RPMI7951 (cell line): ENCODE measurements around the gene CARTPT. TPM values are rescaled to one million over a fixed set of nuclear protein-coding genes. Genes with fewer than 3 reads are reported as not detected.
A peak's percentile ranks its signal among the peaks of the same experiment; 100 is the strongest.

Source experiments
- DNase-seq: peaks from one replicate; pipeline ENCODE4 v3.0.0-alpha.2; 2012; ENCODE audit warnings: low read depth
- total RNA-seq: library from RNA; depleted of rRNA; stranded (reverse); fragments of >200 nt; shearing (Covaris generic); gene quantifications from 2 replicates; pipeline ENCODE4 v1.2.3, GENCODE V29; 2014; rRNA removed

CARTPT gene
- not detected in 2 replicates for total RNA-seq

DNA sequence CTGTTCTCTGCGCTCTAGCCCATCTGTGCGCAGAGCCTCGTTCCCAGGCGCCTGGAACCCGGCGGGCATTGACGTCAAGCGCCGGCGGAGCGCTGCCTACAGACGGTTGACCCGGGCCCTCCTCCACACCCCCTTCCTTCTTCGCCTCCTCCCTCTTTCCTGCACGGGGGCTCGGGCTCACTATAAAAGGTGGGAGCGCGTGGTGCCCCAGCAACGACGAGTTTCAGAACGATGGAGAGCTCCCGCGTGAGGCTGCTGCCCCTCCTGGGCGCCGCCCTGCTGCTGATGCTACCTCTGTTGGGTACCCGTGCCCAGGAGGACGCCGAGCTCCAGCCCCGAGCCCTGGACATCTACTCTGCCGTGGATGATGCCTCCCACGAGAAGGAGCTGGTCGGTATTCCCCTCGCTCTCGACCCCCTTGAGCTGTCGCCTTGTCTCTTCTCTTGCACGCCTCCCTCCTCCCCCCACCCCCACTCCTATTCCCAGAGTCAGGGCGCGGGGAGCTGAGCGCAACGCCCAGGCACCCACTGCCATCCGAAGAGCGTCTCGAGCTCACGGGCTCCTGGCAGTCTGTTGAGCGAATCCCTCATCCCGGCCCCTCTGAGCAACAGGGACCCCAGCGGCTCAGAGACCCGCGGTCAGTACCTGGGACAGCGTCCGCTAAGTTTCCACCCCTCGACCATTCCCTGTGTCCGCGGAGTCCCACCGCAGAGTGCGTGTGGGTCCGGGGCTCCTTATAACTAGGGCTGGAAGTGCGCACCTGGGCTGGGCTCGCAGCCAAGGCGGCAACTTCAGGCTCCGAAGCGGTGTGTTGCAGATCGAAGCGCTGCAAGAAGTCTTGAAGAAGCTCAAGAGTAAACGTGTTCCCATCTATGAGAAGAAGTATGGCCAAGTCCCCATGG is at the start of gene CARTPT:
TSS of gene CARTPT (plus strand) at position 213 of the 902 bp plus-strand sequence. CDS start at position 232, 19 bp downstream.
- peak; percentile 19 for DNase-seq

DNA sequence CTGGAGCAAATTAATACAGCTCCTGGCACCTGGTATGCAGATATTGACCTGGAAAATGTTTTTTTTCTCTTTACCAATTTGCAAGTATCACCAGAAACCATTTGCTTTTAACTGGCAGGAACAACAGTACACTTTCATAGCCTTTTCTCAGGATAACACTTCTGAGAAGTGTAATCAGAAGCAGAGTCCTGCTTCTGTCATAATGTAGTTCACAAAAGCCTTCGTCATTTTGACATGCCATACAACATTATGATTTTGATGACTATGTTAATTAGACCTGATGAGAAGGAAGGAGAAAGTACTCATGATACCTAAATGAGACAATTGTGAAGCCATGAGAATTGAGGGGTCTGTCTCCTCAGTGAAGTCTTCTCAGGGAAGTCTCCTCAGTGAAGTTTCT is 41.1 kb upstream of the CARTPT start:
- DNase-seq, result no peak

DNA sequence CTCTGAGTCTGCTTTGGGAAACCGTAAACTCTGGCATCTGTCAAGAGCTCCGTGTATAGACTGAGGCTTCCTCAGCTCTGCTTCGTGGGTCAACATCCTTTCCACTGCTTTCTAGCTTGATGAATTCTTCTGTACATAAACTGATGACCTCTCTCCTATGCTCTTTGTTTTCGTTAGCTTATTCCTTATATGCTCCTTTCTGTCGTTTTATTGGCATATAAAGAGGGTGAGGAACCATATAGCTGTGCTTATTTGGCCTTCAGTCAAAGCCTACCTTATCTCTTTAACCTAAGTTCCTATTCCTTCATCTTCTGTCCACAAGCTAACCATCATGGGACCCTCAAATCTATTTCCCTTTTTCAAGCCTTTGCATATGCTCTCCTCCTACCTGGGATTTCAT is 39.4 kb upstream of the CARTPT start:
- DNase-seq, result no peak

DNA sequence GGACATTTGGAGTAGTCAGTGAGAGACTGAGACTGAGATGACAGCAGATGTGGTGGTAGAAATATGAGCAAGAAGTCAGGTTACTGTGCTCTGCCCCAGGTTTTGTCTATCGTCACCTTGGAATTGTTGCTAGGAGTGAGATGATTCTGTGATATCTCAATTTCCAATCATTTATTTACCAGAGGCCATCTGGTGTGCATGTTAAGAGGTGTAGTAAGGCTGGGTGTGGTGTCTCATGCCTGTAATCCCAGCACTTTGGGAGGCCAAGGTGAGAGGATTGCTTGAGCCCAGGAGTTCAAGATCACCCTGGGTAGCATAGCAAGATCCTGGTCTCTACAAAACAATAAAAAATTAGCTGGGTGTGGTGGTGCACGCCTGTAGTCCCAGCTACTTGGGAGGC is 38.6 kb upstream of the CARTPT start:
- no peak for DNase-seq

DNA sequence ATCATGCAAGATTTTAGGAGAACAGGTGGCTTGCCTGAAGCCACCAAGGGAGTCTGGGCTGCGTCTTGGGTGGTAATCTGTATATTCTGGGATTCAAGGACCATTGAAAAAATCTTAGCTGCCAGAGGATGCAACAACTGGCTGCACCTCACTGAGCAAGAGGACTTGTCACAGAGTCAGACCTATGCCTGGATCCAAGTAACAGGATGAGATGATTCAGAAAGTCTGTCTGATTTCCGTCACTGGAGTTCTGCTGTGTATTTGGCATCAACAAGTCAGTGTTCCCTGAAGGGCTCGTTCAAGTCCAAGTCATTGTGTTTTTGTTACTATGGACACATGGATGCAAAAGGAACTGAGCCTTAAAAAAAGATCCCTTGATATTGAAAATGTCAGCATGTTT is 37.8 kb upstream of the CARTPT start:
- DNase-seq, result no peak

DNA sequence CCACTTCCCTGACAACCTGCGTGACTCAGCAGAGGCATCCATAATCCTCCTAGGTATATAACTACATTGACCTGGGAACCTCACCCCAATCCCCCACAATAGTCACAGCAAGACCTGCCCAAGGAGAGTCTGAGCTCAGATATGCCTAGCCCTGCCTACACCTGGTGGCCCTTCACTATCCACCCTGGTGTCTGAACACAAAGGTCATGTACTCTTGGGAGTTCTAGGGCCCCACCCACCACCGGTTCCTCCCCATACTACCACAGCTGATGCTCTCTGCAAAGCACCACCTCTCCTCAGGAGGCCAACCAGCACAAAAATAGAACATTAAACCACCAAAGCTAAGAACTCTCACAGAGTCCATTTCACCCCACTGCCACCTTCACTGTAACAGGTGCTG is 34.8 kb upstream of the CARTPT start:
- no peak for DNase-seq

DNA sequence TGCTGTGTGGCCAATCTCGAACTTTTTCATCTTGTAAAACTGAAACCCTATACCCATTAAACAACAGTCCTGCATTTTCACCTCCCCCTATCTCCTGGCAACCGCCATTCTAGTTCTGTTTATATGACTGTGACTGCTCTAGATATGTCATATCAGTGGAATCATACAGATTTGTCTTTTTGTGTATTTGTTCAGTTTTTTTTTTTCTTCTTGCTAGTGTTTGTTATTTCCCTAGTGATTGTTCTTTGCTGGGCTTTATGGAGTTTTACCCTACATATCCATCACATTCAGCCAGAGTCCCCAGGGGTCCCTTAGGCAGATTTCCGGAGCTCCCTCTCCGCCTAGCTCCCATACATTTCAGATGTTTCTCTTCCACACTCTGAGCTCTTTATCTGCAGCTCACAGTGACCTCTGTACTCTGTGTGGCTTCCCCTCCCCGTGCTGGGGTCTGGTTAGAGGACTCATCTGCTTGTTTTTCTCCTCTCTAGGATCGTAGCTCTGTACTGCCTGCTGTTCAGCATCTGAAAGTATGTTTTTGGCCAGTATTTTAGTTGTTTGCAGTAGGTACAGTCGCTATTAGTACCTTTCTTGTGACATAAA is 25.1 kb upstream of the CARTPT start:
- no peak for DNase-seq

DNA sequence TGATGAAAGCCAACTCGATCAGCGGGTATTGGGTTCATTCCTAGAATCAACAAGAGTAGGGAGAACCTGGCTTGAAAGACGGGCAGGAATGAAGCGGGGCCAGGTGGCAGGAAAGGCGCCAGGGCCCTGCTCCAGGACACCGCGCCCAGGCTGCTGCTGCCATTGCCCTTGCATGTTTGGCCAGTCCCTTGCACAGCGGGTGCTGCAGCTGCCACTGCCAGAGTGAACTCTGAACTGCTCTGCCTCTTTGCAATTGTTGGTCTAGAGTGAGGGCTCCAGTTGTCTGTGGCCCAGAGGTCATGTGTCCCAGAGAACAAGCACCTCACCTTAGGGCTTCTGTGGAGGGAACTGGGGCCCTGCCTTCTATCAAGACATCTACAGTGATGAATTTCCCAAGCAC is 24.0 kb upstream of the CARTPT start:
- DNase-seq, result no peak

DNA sequence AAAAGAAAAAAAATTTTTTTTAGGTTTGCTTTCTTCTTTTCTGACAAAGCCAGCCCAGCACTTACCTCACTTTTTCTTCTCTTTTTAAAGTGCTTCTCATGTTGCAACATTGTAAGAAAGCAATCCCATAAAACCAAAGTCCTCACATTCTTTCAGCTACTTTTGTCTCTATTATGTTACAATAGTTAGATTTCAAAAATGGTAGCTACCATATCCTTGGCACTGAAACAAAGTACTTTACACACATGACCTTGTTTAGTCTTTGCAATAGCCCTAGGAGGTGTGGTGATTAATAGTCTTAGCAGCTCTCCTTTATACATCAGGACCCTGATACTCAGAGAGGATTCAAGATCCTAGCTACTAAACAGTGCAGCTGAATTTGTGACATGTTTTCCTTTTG is 23.5 kb upstream of the CARTPT start:
- no peak for DNase-seq

DNA sequence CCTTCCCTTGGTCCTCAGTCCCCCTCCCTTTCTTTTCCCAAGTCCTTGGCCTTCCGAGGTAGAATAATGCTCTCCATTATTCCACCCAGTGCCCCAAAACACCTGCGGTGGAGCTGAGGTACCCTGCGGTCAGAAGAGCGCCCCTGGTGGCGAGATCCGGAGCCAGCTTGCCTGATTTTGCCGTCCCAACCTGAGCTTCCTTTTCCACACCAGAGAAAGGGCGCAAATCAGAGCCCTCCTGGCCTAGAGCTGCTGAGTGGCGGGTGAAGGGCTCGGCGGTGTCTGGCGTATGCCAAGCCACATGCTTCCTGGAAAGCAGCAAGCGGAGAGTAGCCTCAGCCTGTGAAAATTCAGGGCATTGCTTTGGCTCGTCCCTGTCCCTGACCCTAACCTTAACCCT is 21.1 kb upstream of the CARTPT start:
- no peak for DNase-seq

DNA sequence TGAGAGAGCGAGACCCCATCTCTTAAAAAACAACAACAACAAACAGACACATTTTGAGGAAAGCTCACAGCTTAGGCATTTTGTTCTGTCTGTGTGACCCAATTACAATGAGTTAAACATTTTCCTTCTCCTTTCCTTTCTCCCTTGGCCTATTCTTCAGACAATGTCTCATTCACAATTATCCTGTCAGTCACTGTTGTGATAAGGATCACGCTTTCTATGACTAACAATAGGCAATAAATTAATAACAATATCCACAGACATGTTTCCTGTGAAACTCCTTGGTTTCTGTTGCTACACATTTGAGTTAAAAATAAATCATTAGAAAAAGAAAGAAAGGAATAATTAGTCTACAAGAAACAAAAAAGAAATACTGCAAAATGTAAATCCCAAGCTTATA is 19.8 kb upstream of the CARTPT start:
- DNase-seq, result no peak

DNA sequence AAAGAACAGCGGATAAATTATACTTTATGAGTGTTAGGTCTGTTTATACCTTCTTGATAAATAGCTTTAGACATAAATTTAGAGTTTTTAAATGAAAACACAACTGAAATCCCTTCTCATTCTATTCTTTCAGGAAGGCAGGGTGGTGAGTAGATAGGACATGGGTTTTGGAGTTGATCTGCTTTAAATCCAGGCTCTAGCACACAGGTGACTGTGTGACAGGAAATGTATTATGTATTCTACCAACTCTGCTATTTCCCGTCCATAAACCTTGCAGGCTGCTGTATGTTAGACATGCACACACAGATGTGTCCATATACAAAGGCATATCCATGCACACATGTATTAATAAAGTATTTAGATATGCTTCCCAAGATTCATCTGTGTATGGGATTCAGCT is 19.3 kb upstream of the CARTPT start:
- DNase-seq, result no peak

DNA sequence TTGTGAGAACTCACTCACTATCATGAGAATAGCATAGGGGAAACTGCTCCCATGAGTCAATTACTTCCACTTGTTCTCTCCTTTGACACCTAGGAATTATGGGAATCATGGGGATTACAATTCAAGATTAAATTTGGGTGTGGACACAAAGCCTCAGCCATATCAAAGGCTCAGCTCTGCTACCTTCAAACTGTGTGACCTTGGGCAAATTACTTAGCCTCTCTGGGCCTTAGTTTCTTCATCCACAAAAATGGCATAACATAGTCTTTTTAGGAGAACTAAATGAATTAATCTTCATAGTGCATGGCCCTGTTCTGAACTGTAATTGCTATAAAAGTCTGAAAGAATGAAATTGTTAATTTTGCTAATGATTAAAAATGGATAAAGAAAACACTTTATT is 18.3 kb upstream of the CARTPT start:
- no peak for DNase-seq

DNA sequence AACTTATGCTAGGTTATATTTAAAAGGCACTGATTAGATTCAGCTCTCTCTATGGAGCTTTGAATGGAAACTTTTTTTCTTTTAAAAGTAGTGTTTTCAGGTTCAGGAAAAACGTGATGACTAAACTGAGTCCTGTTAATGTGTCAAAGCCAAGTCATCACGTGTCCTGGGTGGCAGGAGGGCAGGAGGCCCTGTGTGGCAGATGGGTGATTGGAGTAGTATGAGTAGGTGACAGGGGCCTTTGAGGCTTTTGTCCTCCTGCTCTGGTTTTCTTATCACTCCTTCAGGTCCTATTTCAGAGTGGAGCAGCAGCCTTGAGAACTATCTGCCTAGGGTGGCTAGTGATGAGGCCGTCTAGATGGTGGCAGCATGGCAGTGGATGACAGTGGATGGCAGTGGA is 17.7 kb upstream of the CARTPT start:
- no peak for DNase-seq

DNA sequence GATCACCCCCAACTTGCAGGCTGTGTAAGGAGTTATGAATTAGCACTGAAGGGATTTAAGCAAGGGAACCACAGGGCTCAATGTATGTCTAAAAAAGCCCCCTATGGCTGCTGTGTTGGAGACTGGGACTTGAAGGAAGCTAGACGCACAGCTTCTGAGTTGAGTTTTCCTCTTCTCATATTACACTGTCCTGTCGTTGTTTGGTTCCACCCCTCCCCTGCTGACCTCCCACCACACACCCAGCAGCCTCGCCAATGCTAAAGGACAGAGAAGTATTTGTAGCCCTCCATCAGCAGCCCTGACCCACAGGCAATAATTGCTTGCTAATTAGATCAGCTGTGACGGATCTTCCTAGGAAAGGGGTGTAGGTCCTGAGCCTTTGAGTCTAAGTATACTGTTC is 15.1 kb upstream of the CARTPT start:
- no peak for DNase-seq

DNA sequence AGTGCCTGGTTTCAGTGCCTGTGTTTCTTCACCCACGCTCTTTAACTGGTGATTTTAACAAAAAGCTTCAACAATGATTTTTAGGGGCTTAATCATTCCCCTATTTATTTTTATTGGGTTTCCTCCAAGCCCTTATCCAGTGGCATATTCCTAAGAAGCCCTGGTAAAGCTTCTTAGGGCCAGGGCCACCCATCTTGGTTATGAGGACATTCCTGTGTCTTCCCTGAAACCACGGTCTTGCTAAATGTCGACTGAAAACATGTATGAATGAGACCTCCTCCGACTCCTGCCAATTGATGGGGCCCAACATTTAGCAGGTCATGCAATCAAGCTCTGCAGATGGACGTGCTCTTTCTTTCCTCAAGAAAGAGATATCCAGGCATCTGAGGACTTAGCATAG is 13.7 kb upstream of the CARTPT start:
- DNase-seq, result no peak

DNA sequence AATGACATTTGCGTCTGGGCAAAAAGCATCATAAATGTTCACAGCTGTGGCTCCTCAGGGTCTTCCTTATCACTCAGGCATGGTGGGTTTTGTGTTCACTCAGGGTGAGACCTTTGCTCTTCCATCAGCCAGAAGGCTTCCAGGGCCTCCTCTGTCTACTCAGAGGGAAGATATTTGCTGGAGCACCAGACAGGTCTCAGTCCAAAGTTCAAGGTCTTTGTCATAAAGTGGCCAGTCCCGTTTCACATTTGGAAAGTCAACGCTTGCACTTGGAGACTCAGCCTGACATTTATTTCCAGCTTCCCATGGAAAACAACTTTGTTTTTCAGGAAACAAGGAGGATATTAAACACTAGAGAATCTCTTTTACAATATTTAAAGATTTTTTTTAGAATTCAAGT is 12.2 kb upstream of the CARTPT start:
- no peak for DNase-seq

DNA sequence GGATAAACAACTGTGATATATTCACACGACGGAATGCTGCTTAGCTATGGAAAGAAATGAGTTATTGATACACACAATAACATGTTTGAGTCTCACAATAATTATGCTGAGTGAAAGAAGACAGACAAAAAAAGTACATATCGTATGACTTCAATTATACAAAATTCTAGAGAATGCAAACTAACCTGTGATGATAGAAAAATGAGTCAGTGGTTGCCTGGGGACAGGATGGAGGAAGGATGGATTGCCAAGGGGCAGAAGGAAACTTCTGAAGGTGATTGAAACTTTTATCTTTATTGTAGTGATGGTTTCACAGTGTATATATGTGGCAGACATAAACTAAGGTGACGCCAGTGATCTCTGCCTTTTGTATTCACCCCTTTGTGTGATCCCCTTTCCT is 7.5 kb upstream of the CARTPT start:
- DNase-seq, result no peak

DNA sequence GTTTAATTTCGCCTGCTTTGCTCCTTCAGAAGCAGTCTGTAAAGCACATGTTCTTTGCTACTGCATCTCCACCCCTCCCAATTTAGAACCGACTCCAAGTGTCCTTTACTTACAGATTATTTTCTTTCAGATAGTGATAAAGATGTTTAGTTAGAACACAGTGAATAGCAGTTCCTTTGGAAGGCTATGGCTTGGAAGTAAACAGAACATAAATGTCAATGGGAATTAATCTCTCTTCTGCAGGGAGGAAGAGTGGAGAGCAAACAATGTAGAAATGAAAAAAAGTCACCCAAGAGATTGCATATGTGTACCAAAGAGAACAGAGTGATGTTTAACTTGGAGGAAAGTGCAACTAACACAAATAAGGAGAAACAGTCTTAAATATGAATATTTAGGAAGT is 4.2 kb upstream of the CARTPT start:
- no peak for DNase-seq

DNA sequence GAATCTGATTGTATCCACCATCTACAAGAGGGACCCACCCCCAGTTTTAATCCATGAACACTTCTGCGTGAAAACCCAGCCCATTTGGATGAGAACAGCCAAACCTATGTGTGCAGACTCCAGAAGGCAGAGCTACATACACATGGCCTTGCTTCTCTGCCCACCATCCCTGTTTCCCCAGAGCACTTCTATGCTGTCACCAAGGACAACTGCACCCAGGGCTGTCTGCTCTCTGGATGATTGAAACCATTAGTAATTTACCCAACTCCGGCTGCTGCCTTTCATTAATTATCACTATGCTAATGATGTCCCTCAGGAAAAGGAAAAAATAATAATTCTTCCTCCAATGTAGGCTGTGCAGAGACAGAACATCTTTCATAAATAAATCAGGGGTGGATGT is 8.9 kb downstream of the CARTPT start:
- no peak for DNase-seq

DNA sequence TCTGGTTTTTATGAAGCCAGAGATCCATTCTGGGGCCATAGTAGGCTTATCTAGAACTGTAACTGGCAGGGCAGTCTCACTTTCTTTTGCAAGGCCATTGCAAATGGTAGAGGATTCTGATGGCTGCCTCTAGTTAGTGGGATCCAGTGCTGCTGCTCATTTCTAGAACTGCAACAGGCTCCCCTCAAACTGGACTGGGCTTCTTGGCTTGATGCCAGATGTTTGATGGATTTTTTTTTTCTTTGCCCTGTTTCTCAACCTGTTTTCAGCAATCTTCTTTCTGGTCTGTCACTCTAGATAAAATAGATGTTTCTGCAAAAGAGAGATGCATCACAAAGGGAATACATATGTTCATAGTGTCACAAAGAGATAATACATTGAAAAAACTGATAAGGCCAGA is 11.9 kb downstream of the CARTPT start:
- no peak for DNase-seq

DNA sequence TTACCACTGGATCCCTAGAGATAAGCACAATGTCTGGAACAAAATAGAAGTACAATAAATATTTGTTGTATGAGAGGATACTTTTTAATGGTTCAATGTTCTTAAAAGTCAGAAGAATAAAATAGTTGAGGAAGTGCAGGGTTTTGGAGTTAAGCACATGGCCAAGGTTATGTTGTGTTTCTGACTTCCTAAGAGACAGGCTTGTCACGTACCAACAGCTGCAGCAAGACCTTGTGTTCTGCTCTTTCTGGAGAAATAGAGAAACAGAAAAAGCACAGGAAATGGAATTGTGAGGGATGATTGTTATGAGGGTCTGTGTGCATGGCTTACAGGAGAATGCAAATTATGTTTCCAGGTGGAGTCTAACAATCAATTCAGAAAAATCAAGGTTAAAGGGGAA is 12.9 kb downstream of the CARTPT start:
- DNase-seq, result no peak

DNA sequence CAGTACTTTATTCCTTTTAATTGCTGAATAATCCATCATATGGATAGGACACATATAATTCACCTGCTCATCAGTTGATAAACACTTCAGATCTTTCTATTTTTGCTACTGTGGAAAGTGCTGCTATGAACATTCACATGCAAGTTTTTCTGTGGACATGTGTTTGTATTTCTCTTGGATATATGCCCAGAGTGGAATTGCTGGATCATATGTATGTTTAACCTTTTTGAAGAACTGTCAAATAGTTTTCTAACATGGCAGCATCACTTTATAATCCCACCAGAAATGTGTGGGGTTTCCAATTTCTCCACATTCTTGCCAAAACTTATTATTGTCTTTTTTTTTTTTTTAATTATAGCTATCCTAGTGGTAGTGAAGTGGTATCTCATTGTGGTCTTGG is 15.1 kb downstream of the CARTPT start:
- DNase-seq, result no peak
